CD4-positive, alpha-beta T cell treated with Interleukin-1 beta for 1 hour (primary cell): Measurements from ENCODE around the gene ZNF234.
"Not testable (repeated sequence)": the region's sequence is repeated elsewhere in the genome, so short reads cannot be mapped to it uniquely, and the experiment has no call there.

Source experiments
- DNase-seq, 2 donors: peaks; one replicate each; pipeline ENCODE4 v3.0.0-alpha.2; 2020 to 2022

ZNF234 gene

GRCh38 chr19:44190020-44190419, 48.7 kb downstream of the ZNF234 start:
- DNase-seq: no peak

- no peak for DNase-seq
Observed at GRCh38 chr19:44192127-44192526, 50.8 kb downstream of the ZNF234 start.

GRCh38 chr19:44196772-44197171, 55.4 kb downstream of the ZNF234 start:
- no peak for DNase-seq

- DNase-seq: no peak
Observed at GRCh38 chr19:44202470-44202869, 61.1 kb downstream of the ZNF234 start.

GRCh38 chr19:44202974-44203373, 61.6 kb downstream of the ZNF234 start:
- no peak for DNase-seq

- DNase-seq: not testable (repeated sequence)
Observed at GRCh38 chr19:44203877-44204276, 62.5 kb downstream of the ZNF234 start.

GRCh38 chr19:44204772-44205171, 63.4 kb downstream of the ZNF234 start:
- DNase-seq: no peak

GRCh38 chr19:44207126-44207803, 65.9 kb downstream of the ZNF234 start:
- DNase-seq: peak; percentile 82 to 86
